ENCODE results near the gene PRR23B.
"Not testable (repeated sequence)": the region's sequence is repeated elsewhere in the genome, so short reads cannot be mapped to it uniquely, and the experiment has no call there.

The PRR23B gene

DNA sequence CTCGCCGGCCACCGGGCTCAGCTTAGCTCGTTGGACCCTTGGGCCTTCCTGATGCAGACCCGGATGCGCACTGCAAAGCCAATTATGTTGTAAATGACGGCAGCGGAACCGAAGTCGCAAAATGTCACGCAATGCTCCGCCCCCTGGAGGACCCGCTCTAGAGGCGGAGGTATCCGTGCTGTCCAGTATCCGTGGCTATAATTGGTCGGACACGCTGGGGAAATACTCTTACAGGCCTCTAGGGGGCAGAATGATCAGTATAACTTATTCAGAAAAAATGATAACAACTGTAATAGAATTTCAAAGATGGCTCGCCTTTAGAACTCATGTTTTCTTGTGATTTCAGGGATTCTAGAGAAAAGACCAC lies at the start of gene PRR23B:
TSS of gene PRR23B (minus strand) at position 59 of the 367 bp plus-strand sequence. CDS start 265 bp downstream, outside the sequence.
- no peak for DNase-seq

DNA sequence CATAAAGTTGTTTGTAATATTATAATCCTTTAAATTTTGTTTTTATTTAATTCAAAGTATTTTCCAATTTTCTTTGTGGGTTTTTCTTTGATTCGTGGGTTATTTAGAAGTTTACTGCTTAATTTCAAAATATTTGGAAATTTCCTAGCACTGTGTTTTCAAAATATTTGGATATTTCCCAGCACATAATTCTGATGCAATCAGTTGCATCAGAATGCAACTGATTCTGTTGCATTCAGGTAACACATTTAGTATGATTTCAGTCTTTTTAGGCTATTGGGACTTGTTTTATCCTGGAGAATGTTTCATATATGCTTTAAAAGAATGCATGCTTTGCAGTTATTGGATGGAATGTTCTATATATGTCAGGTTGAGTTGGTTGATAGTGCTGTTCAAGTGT lies 42.2 kb upstream of the PRR23B start:
- no peak for DNase-seq

DNA sequence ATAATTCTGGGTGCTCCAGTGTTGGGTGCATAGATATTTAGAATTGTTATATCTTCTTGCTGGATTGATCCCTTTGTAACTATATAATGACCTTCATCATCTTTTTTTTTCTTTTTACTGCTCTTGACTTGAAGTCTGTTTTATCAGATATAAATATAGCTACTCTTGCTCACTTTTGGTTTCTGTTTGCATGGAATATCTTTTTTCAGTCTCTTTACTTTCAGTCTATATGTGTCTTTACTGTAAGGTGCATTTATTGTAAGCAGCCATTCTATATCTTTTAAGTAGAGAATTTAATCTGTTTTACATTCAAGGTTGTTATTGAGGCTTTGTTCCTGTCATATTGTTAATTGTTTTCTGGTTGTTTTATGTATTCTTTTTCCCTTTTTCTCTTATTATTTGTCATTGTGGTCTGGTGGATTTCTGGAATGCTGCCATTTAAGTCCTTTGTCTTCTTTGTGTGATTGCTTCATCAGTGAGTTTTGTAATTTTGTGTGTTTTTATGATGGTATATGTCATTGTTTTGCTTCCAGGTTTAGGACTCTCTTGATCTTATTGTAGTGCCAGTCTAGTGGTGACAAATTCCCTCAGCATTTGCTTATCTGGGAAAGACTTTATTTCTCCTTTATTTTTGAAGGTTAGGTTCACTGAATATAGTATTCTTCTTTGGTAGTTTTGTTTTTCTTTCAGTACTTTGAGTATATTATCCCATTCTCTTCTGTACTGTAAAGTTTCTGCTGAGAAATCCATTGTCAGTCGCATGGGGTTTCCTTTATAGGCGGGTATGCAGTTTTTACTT lies 32.3 kb upstream of the PRR23B start:
- DNase-seq: no peak

DNA sequence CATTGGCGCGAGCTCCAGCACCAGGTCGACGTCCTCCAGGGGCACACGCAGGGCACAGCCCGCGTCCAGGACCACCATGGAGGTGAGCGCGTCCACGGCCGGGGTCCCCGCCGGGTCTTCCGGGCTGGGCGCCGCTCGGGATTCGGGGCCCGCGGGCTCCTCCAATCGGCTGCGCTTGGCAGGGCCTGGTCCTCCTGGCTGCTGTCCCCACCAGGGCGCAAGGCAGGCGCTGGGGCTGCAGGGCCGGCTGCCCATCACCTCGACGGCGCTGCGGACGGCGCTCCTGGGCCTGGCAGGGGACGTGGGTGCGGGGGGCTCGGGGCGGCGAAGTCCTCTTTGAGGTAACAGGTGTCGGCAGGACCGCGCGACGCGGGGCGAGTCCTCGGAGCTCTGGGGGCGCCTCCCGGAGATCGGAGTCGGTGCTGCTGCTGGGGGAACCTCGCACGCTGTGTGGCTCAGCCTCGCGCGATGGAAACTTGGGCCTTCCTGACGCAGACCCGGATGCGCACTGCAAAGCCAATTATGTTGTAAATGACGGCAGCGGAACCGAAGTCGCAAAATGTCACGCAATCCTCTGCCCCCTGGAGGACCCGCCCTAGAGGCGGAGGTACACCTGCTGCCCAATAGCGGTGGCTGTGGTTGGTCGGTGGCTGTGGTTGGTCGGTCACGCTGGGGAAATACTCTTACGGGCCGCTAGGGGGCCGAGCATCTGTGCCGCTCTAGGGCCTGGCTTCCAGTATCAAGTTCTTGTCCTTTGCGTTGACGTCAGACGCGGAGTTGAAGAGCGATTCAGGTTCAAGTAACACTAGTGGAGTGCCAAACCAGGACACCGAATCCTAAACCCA lies 23.9 kb upstream of the PRR23B start, which contains the start of gene PRR23C:
TSS of gene PRR23C (minus strand) at position 527 of the 845 bp plus-strand sequence. CDS start at position 255, 272 bp downstream.
- no peak for DNase-seq

DNA sequence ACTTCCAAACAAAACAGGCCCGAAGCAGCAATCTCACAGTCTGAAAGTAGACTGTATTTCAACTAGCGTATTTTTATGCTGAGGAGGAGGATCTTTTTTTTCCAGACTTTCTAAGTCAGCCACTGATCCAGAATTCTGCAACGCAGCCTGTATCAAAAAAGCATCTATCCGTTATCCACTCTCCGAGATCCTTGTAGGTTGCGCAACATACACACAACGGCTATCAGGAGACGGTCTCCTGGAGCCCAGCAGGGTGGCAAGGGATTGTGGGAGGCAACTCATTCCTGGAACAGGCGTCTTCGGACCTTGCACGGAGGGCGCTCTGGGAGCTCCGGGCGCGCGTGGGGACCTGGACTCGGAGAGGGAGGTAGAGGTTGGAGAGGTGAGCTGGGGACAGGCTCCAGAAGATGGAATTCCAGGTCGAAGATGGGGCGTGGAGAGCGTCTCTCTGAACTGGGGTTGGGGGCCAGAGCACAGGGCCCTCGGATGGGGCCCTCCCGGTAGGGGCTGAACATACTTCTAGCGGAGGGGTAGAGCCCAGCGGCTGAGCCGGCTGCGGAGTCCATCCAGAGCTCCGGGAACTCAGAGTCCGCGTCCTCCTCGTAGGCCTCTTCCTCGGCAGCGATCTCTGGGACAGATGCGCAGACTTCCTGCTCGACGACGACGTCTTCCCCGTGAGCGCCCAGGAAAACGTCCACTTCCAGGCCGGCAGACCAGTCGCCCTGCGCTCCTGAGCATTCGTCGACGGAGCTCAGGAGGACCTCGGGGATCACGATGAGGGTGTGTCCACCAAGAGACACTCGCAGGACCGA lies 23.0 kb upstream of the PRR23B start:
- DNase-seq: no peak

DNA sequence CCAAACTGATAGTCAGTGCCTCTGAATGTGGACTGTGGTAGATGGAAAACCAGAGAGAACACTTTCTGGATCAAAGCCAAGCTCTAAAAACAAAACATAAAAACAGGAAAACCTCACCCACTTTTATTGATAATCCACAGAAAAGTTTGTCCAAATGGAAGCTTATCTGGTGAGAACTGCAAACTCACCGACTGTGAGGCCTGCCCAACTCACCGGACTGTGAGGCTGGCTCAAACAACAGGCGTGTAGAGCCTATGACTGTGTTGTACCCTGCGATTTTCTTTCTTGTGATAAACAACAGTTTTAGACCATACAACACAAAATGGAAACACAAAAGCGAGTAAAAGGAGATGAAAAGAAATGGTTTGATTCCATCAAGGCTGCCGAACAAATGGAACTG lies 16.8 kb upstream of the PRR23B start:
- no peak for DNase-seq

DNA sequence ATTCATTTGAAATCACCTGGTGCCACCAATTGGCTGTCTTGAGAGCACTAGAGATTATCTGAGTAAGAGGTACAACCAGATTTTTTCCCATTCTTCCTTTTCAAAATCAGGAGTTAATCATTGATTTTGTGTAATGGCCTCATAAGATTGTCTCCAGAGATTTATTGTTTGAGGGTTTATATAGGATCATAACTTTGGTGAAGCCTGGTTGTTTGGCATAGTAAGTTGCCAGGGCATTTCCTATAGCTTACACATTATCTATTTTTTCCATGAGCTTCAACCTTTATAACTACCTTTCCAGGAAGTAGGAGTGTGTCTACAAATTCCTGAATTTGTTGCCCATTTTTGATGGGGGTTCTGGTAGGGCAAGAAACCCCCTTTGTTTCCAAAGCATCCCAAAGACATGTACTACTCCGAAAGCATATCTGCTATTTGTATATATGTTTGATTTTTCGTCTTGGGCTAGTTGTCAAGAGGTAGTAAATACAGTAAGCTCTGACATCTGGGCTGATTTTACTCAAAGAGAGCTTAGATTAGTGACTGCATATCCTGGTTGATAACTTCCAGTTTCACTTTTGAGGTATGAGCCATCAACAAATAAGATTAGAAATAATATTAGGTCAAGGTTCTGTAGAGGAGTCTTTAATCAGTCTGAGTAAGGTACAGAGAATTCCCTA lies 11.7 kb upstream of the PRR23B start:
- DNase-seq: no peak

DNA sequence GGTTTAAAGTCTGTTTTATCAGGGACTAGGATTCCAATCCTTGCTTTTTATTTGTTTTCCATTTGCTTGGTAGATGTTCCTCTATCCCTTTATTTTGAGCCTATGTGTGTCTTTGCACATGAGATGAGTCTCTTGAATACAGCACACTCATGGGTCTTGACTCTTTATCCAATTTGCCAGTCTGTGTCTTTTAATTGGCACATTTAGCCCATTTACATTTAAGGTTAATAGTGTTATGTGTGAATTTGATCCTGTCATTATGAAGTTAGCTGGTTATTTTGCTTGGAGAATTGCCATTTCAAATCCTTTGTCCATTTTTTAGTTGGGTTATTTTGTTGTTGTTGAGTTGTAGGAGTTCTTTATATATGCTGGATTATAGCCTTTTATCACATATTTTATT lies 9.8 kb upstream of the PRR23B start:
- DNase-seq: not testable (repeated sequence)

DNA sequence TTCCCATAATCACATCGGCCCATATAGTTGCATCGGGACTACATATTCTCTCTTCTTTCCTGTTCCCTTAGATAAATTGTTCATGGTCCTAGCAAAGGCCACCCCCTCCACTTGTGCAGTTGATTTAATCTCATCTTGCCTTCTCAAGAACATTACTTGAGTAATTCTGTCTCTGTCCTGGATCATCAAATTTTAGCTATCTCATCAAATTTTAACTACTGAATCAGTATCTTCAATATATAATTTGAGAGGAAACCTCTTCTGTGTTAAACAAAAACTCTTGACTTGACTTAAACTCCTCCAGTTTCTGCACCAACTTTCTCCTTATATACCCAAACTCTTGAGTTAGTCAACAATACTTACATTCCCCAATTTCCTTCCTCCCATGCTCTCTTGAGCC lies 4.2 kb upstream of the PRR23B start:
- DNase-seq: no peak

DNA sequence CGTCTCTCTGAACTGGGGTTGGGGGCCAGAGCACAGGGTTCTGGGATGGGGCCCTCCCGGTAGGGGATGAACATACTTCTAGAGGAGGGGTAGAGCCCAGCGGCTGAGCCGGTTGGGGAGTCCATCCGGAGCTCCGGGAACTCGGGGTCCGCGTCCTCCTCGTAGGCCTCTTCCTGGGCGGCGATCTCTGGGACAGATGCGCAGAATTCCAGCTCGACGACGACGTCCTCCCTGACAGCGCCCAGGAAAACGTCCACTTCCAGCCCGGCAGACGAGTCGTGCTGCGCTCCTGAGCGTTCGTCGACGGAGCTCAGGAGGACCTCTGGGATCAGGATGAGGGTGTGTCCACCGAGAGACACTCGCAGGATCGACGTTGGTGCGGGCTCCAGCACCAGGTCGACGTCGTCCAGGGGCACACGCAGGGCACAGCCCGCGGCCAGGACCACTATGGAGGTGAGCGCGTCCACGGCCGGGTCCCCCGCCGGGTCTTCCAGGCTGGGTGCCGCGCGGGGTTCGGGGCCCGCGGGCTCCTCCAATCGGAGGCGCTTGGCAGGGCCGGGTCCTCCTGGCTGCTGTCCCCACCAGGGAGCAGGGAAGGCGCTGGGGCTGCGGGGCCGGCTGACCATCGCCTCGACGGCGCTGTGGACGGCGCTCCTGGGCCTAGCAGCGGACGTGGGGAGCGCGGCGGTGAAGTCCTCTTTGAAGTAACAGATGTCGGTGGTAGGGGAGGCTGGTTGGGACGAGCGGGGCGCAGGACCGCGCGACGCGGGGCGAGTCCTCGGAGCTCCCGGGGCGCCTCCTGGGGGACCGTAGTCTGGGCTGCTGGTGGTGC lies 474 bp downstream of the PRR23B start:
- no peak for DNase-seq

DNA sequence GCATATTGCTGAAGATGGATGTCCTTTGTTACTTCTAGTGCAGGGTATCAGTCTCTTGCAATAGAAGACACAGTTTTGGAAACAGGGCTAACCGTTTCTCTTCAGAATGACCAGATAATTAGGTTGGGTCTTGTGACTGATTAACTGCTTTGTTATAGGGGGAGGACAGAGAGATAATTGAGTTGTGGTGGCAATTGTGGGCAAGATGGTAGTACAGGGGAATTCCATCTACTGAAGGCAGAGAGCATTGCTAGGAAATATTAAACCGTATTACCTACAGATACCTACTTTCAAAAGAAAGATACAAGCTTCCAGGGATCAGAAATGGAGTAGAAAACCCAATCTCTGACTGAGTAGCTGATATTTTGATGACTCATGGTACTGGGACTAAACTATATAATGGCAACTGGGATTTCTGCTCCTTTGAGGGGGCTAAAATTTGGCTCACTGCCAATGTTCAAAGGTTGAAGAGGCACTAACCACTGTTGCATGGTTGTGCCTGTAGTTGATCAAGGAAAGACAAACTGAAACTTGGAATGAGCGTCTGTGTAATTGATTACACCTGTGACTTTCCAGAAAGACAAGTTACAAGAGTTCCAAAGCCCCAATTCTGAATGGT lies 4.2 kb downstream of the PRR23B start:
- no peak for DNase-seq

DNA sequence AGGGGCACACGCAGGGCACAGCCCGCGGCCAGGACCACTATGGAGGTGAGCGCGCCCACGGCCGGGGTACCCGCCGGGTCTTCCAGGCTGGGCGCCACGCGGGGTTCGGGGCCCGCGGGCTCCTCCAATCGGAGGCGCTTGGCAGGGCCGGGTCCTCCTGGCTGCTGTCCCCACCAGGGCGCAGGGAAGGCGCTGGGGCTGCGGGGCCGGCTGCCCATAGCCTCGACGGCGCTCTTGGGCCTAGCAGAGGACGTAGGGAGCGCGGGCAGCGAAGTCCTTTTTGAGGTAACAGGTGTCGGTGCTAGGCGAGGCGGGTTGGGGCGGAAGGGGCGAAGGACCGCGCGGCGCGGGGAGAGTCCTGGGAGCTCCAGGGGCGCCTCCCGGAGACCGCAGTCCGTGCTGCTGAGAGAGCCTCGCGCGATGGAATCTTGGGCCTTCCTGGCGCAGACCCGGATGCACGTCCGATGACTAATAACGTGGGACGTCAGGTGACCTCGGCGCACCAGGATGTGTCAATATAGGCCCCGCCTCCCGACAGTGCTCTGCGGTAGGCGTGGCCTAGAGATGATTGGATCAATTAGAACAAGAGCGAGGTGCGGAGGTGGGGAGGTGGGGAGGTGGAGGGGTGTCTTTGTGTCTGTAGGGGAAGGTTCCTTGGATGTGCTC lies 14.5 kb downstream of the PRR23B start, which contains the start of gene PRR23A:
TSS of gene PRR23A (minus strand) at position 218 of the 666 bp plus-strand sequence. CDS start at position 218, 0 bp downstream.
- no peak for DNase-seq

DNA sequence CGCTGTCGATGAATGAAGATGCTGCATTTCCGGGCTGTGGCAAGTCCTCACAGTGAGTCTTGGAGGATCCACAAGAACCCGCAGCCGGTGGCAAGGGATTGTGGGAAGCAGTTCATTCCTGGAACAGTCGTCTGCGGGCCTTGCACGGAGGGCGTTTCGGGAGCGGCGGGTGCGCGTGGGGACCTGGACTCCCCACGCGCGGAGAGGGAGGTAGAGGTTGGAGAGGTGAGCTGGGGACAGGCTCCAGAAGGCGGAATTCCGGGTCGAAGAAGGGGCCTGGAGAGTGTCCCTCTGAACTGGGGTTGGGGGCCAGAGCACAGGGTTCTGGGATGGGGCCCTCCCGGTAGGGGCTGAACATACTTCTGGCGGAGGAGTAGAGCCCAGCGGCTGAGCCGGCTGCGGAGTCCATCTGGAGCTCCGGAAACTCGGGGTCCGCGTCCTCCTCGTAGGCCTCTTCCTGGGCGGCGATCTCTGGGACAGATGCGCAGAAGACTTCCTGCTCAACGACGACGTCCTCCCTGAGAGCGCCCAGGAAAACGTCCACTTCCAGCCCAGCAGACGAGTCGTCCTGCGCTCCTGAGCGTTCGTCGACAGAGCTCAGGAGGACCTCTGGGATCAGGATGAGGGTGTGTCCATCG lies 15.3 kb downstream of the PRR23B start:
- no peak for DNase-seq

DNA sequence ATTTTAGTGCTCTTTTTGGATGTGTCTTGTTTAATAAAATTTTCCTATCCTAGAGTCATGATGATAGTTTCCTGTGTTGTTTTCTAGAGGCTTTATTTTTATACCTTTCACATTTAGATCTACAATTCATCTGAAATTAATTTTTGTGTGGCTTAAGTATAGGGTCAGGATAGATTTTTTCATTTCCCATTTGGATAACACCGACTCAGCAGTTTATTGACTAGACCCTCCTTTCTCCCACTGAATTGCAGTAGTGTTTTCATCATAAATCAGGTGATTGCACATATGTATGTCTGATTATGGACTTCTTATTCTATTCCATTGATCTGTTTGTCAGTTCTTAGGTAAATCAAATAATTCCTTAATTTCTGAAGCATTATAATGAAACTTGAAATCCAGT lies 25.0 kb downstream of the PRR23B start:
- no peak for DNase-seq

DNA sequence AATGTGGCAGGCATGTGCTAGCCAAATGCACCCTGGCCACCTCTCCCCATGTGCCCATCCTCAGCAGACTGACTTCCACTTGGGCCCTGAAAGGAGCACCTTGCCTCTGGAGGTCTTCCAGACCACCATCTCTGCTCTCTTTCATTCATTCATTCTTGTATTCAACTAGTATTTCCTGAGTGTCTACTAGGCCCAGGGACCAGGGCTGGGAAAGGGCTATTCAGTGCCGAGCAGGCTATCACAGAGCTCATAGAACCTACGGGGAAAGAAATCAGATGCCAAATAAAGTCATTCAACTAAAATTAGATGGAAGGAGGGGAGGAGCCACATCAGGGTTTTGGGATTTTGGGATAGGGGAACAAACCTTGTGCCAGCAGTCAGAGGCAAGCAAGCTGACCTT lies 33.5 kb downstream of the PRR23B start:
- DNase-seq: no peak

DNA sequence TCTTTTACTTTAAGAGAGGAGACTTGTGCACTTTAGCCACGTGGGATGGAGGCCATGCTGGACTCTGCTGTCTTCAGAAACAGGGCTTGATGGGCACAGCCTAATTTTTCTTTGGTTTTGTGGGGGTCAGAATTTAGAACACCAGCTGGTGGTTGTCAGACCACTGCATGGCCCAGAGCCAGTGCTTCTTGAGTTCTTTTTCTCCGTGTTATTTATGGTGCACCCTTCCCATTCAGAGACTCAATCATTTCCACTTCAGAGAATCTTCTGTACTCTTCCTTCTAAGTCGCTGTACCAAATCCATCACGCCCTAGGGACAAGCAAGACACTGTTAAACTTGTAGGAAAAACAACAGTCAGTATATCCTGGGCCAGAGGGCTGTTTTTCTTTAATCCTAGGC lies 34.8 kb downstream of the PRR23B start:
- DNase-seq: no peak

DNA sequence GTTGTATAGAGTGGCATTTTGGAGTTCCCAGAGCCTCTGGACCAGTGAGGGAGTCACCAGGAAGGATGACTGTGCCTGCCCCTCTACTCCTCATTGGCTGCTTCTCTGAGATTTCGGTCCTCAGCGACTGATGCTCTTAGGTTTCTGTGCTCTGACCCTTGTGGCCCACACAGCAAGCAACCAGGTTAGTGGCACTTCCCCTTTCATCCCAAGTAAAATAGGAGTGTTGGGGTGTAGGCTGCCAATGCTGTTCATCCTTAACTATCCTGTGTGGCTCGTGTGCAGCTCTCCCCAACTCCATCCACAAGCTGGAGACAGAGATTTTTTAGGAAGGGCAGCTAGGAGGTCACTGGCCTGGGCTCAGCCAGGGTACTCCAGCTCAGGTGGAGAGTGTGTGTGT lies 35.9 kb downstream of the PRR23B start:
- DNase-seq: no peak

DNA sequence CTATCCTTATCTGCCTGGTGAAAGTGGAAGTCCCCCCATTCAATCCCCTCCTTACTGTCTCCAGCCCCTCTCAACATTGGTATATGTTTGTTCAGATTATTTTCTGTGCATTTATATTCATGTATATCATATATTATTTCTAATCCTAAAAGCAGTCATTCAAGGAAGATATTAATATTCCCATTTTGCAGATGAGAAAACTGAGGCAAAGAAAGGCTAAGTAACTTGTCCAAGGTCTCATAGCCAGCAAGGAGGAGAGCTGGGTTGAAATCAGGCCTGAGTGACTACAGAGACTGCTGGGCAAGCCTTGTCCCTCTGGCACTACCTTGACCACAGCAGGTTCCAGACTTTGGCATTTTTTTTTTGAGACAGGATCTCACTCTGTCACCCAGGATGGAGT lies 44.7 kb downstream of the PRR23B start:
- DNase-seq: no peak

DNA sequence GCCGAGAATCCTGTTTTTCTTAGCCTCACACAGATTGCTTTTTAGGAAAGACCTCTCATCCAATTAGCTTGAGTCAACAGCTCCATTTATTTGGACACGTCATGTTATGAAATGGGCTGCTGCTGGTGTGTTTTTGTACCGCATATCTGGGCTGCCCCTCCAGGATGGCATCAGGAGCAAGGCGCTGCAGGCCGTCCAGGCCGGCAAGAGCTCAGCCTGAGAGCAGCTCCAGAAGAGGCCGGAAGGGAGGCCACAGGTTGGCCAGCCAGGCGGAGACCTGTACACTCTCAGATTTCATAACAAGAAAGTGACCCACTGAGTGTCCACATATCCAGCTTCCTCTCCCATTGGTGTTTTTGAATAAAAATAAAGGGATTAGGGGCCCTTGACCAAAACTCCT lies 45.4 kb downstream of the PRR23B start:
- no peak for DNase-seq

DNA sequence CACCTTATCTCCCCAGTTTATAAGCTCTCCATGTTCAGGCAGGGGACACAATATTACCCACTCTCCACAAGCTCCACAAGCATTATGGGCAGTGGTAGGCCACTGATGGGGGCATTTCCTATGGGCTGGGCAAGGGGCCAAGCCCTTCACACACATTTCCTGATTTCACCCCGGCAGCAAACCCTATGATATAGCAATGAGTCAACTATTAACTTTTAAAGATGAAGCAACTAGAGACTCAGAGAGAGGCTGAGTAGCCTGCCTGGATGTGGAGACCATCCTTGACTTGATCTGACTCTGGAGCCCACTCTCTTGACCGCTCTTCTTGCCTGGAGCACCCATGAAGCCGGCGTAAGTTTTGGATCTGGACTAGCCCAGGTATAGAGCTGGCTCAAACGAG lies 46.3 kb downstream of the PRR23B start:
- no peak for DNase-seq
